IPS-NIHi11 (cell line): ENCODE measurements around the gene FAM161A.

Experiments used
- DNase-seq: peaks from one replicate; pipeline ENCODE4 v3.0.0; 2012; ENCODE audit warnings: mixed read lengths, low spot score

The FAM161A gene

GRCh38 chr2:61787941-61788563 lies 65.8 kb downstream of the FAM161A start:
- no peak for DNase-seq

- no peak for DNase-seq
Observed at GRCh38 chr2:61786876-61787275, 67.0 kb downstream of the FAM161A start.

GRCh38 chr2:61785583-61785982 lies 68.3 kb downstream of the FAM161A start:
- no peak for DNase-seq

- no peak for DNase-seq
Observed at GRCh38 chr2:61784643-61785042, 69.2 kb downstream of the FAM161A start.

GRCh38 chr2:61775956-61776570 lies 77.8 kb downstream of the FAM161A start:
- DNase-seq, result no peak
